PC-9 (cell line): Measurements from ENCODE around the gene FILIP1L. TPM values are rescaled to one million over a fixed set of nuclear protein-coding genes. Genes with fewer than 3 reads are reported as not detected.

ENCODE experiments used
- BruUV-seq: library from RNA; stranded (reverse); fragments of 400-500 nt; replicated peaks from 2 replicates; lab custom pipeline; 2021; lab: Mats Ljungman, UMichigan
- CTCF ChIA-PET: fragments of 300-600 bp; sonication (Branson Sonifier 250); formaldehyde crosslinking; loops from one replicate; lab custom pipeline; 2022; ENCODE audit warnings: antibody characterized with exemption; lab: Charles Lee
- POLR2A ChIA-PET: fragments of 300-600 bp; sonication (Branson Sonifier 250); formaldehyde crosslinking; loops from one replicate; lab custom pipeline; 2022; ENCODE audit warnings: antibody characterized with exemption; ENCODE audit not compliant: unreplicated experiment; lab: Charles Lee
- DNase-seq, 2 experiments: peaks; one replicate each; pipeline versions ENCODE4 v3.0.0 to v3.0.0-alpha.2; 2015 to 2022; ENCODE audit warnings: mixed read lengths in 1 of 2
- H2AFZ ChIP-seq: fragments of 200-600 bp; sonication (generic); 2 replicates; pipeline ENCODE4 v1.8.1; 2017; ENCODE audit warnings: antibody characterized with exemption
- H3F3A ChIP-seq: fragments of 200-600 bp; sonication (generic); 2 replicates; pipeline ENCODE4 v1.8.1; 2017; ENCODE audit warnings: antibody characterized with exemption, mild to moderate bottlenecking, low read depth; ENCODE audit not compliant: insufficient read depth
- H3K27ac ChIP-seq: fragments of 200-600 bp; sonication (generic); 2 replicates; pipeline ENCODE4 v1.6.1; 2016; ENCODE audit warnings: mixed run types
- H3K27me3 ChIP-seq: fragments of 200-600 bp; sonication (generic); 2 replicates; pipeline ENCODE4 v1.6.1; 2016; ENCODE audit warnings: low read depth, mixed run types; ENCODE audit not compliant: insufficient read depth
- H3K36me3 ChIP-seq: fragments of 200-600 bp; sonication (generic); 2 replicates; pipeline ENCODE4 v1.6.1; 2016; ENCODE audit warnings: low read depth, mixed run types
- H3K4me1 ChIP-seq: fragments of 200-600 bp; sonication (generic); replicated peaks from 2 replicates; pipeline ENCODE4 v1.6.1; 2016; ENCODE audit warnings: mixed run types; ENCODE audit not compliant: insufficient read depth
- H3K4me2 ChIP-seq: fragments of 200-600 bp; sonication (generic); 2 replicates; pipeline ENCODE4 v1.6.1; 2017; ENCODE audit warnings: mixed run types
- H3K4me3 ChIP-seq: fragments of 200-600 bp; sonication (generic); 2 replicates; pipeline ENCODE4 v1.6.1; 2016; ENCODE audit warnings: mixed run types
- H3K79me2 ChIP-seq: fragments of 200-600 bp; sonication (generic); 2 replicates; pipeline ENCODE4 v1.6.1; 2017; ENCODE audit warnings: low read depth, mixed run types
- H3K9me2 ChIP-seq: fragments of 200-600 bp; sonication (generic); 2 replicates; pipeline ENCODE4 v1.8.1; 2017; ENCODE audit warnings: mild to moderate bottlenecking; ENCODE audit not compliant: insufficient read depth
- H3K9me3 ChIP-seq: fragments of 200-600 bp; sonication (generic); 2 replicates; pipeline ENCODE4 v1.8.1; 2016; ENCODE audit warnings: low read depth; ENCODE audit not compliant: insufficient read depth
- H4K20me1 ChIP-seq: fragments of 200-600 bp; sonication (generic); 2 replicates; pipeline ENCODE4 v1.8.1; 2017; ENCODE audit not compliant: insufficient read depth
- CTCF ChIP-seq: fragments of 200-600 bp; sonication (generic); conservative IDR thresholded peaks from 2 replicates; pipeline ENCODE4 v1.6.1; 2017; ENCODE audit warnings: mixed run types, antibody characterized with exemption, mild to moderate bottlenecking, moderate library complexity
- EZH2 ChIP-seq: fragments of 200-600 bp; sonication (generic); IDR thresholded peaks from 2 replicates; pipeline ENCODE4 v1.8.0; 2017; ENCODE audit warnings: antibody characterized with exemption, low read depth
- intact Hi-C: fragments of 100-400 bp; cut with micrococcal nuclease; formaldehyde crosslinking; loops from one replicate; pipeline ENCODE4 v1.10.0; 2022; ENCODE audit not compliant: unreplicated experiment
- total RNA-seq: library from RNA; stranded (reverse); gene quantifications from 2 replicates; pipeline ENCODE4 v1.2.3, GENCODE V29; 2021

The FILIP1L gene
- total RNA-seq, 1 experiment from 2014 or later, result 16.8 TPM

- H3K4me3 ChIP-seq, result no peak overlapping the region
- no peaks in the 10 kb centered on the region for H3K27me3 ChIP-seq
- no peak for DNase-seq
- no peak overlapping the region for H3K27ac ChIP-seq
- H3K36me3 ChIP-seq, result 0 out of 2 replicates have a peak, but pooled peaks cover 4% of the 10 kb centered on the region
- BruUV-seq, result no TSS peak
- no peaks in the 10 kb centered on the region for H3K9me2 ChIP-seq
- POLR2A ChIA-PET, result no interaction called here
- CTCF ChIA-PET, result interaction anchor here (1.4 kb wide), 1 partner anchor 139 kb away, joined by 3 read pairs; no protein-coding TSS in a partner anchor
- intact Hi-C loops, result no loop called here
- H3F3A ChIP-seq, result peaks cover 7% of the 10 kb centered on the region; the same call in 1 of the 2 replicates
- peaks cover 19% of the 10 kb centered on the region for H3K4me1 ChIP-seq
- H3K79me2 ChIP-seq, result peaks cover 19% of the 10 kb centered on the region; the same call in 1 of the 2 replicates
- H2AFZ ChIP-seq, result no peak overlapping the region
- H3K4me2 ChIP-seq, result no peak overlapping the region
- TF ChIP-seq EZH2 (no peak), CTCF (no peak)
- H4K20me1 ChIP-seq, result no peaks in the 10 kb centered on the region
- 0 out of 2 replicates have a peak, but pooled peaks cover 7% of the 10 kb centered on the region for H3K9me3 ChIP-seq
Observed at GRCh38 chr3:99892332-99892731, 222.0 kb downstream of the FILIP1L start.

DNA sequence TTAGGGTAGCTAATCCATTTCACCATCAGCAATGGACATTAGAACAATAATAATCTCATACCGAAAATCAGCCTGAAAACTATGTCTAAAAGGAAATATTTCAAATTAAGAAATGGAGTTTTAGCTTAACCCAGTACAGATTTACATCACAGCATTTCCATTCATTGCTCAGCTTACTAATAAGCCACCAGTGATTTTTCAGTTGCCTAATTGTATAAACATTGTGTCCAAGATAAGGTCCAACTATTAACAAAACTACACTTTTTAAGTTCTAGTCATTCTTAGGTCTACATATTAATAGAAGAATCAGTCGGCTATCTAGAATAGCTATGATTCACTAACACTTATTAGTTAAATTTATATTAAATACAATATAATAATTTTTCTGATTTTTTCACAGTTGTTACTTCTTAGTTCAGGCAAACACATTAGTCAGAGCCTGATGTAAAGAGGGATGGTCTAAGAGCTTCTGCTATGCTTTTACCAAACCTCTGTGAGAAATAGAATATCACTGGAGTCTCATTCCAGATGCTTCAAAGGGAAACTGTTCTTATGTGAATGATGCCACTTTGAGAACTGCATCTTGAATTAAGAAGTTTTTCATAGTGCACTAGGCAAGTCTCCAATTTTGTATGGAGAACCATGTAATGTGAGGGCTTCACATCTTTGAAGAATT lies 222.6 kb downstream of the FILIP1L start:
- no peak for TF ChIP-seq EZH2
- no peak for TF ChIP-seq CTCF
- no peak for DNase-seq
- Histone ChIP-seq H3K27me3 (no peaks in the 10 kb centered on the region), H3K4me2 (no peak overlapping the region), H3K36me3 (0 out of 2 replicates have a peak, but pooled peaks cover 4% of the 10 kb centered on the region), H3K9me2 (no peaks in the 10 kb centered on the region), H3F3A (peaks cover 7% of the 10 kb centered on the region; the same call in 1 of the 2 replicates), H4K20me1 (no peaks in the 10 kb centered on the region), H3K27ac (no peak overlapping the region), H3K79me2 (peaks cover 14% of the 10 kb centered on the region; the same call in 1 of the 2 replicates), H3K4me3 (no peak overlapping the region), H2AFZ (no peak overlapping the region), H3K4me1 (peaks cover 18% of the 10 kb centered on the region), H3K9me3 (0 out of 2 replicates have a peak, but pooled peaks cover 7% of the 10 kb centered on the region)
- BruUV-seq, result no TSS peak
- ChIA-PET POLR2A (no interaction called here), CTCF (no interaction called here)
- intact Hi-C loops, result no loop called here

GRCh38 chr3:99885851-99886250 lies 228.4 kb downstream of the FILIP1L start:
- H3K79me2 ChIP-seq, result peaks cover 5% of the 10 kb centered on the region; the same call in 1 of the 2 replicates
- no TSS peak for BruUV-seq
- intact Hi-C loops, result no loop called here
- H3K9me3 ChIP-seq, result no peaks in the 10 kb centered on the region
- TF ChIP-seq CTCF, result no peak
- no peak for TF ChIP-seq EZH2
- H4K20me1 ChIP-seq, result no peaks in the 10 kb centered on the region
- CTCF ChIA-PET, result no interaction called here
- H3K27me3 ChIP-seq, result no peaks in the 10 kb centered on the region
- H3K36me3 ChIP-seq, result 0 out of 2 replicates have a peak, but pooled peaks cover under 1% of the 10 kb centered on the region
- H3K4me3 ChIP-seq, result no peak overlapping the region
- POLR2A ChIA-PET, result interaction anchor here (0.7 kb wide), 1 partner anchor 117 kb away, joined by 4 read pairs; no protein-coding TSS in a partner anchor
- H3K4me2 ChIP-seq, result no peak overlapping the region
- H3K27ac ChIP-seq, result no peak overlapping the region
- H3F3A ChIP-seq, result no peaks in the 10 kb centered on the region
- H3K4me1 ChIP-seq, result no peaks in the 10 kb centered on the region
- no peak for DNase-seq
- no peak overlapping the region for H2AFZ ChIP-seq
- H3K9me2 ChIP-seq, result no peaks in the 10 kb centered on the region
